KMS-11 (cell line): ENCODE data around the gene ASPRV1.

Experiments
- H2AFZ ChIP-seq: fragments of 200-600 bp; sonication (generic); 2 replicates; pipeline ENCODE4 v1.6.1; 2016; ENCODE audit warnings: antibody characterized with exemption, mixed run types, low read depth
- H3K27ac ChIP-seq: fragments of 200-600 bp; sonication (generic); 2 replicates; pipeline ENCODE4 v1.6.1; 2016; ENCODE audit warnings: mild to moderate bottlenecking, mixed run types
- H3K27me3 ChIP-seq: fragments of 200-600 bp; sonication (generic); 2 replicates; pipeline ENCODE4 v1.6.1; 2017; ENCODE audit warnings: mild to moderate bottlenecking, low read depth, mixed run types, moderate library complexity; ENCODE audit not compliant: insufficient read depth
- H3K36me3 ChIP-seq: fragments of 200-600 bp; sonication (generic); 2 replicates; pipeline ENCODE4 v1.6.1; 2017; ENCODE audit warnings: mild to moderate bottlenecking, mixed run types; ENCODE audit not compliant: insufficient read depth
- H3K4me1 ChIP-seq: fragments of 200-600 bp; sonication (generic); 2 replicates; pipeline ENCODE4 v1.6.1; 2016; ENCODE audit warnings: mild to moderate bottlenecking, low read depth, mixed run types; ENCODE audit not compliant: poor library complexity, severe bottlenecking
- H3K4me2 ChIP-seq: fragments of 200-600 bp; sonication (generic); 2 replicates; pipeline ENCODE4 v1.7.0; 2016; ENCODE audit warnings: mild to moderate bottlenecking, mixed run types
- H3K4me3 ChIP-seq: fragments of 200-600 bp; sonication (generic); IDR thresholded peaks from 2 replicates; pipeline ENCODE4 v1.6.1; 2017; ENCODE audit warnings: low read depth, low read length, mixed read lengths; ENCODE audit not compliant: insufficient read depth
- H3K79me2 ChIP-seq: fragments of 200-600 bp; sonication (generic); 2 replicates; pipeline ENCODE4 v1.6.1; 2016; ENCODE audit warnings: low read depth, mixed run types; ENCODE audit not compliant: insufficient read depth
- H3K9ac ChIP-seq: fragments of 200-600 bp; sonication (generic); 2 replicates; pipeline ENCODE4 v1.6.1; 2016; ENCODE audit warnings: mild to moderate bottlenecking, mixed run types
- H4K20me1 ChIP-seq: fragments of 200-600 bp; sonication (generic); 2 replicates; pipeline ENCODE4 v1.6.1; 2016; ENCODE audit warnings: mild to moderate bottlenecking, mixed run types; ENCODE audit not compliant: insufficient read depth
- TF ChIP-seq, protein P1 (sequence below): fragments of 200-600 bp; sonication (generic); conservative IDR thresholded peaks from 2 replicates; pipeline ENCODE4 v1.6.1; 2017; ENCODE audit warnings: low read depth, mild to moderate bottlenecking, antibody characterized with exemption, low read length, moderate library complexity, mixed read lengths

Gene ASPRV1

DNA sequence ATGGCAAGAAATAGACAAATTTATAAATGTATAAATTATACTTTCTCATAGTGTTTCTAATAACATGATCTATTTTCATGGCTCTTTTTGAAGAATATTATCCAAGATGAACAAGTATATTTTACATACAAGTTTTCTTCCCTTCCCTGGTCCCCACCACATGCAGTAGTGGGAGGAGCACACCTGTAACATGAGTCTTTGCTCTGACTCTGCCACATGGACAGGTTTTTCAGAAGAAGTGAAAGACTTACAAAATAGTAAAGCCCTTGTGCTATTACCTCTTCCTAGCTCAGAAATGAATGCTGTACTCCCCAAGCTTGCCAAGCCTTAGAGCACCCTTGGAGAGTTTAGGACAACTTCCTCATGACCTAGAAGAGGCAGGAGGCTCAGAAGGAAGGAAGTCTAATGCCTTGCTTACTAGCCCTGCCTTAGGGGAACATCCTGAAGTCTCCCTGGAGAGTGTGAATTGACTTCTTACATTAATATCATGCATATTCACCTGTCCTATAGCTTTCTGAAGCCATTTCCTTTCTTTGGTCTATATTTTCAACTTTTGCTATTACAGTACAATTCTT, 28.1 kb downstream of the ASPRV1 start:
- Histone ChIP-seq H3K4me1 (peaks cover 22% of the 10 kb centered on the region), H3K27me3 (no peaks in the 10 kb centered on the region), H3K4me2 (no peak overlapping the region; the same call in 1 of the 2 replicates), H3K79me2 (no peaks in the 10 kb centered on the region), H3K9ac (no peak overlapping the region), H4K20me1 (no peaks in the 10 kb centered on the region), H3K27ac (no peak overlapping the region), H3K4me3 (no peak overlapping the region), H2AFZ (no peak overlapping the region), H3K36me3 (no peaks in the 10 kb centered on the region)
- TF ChIP-seq, protein P1, sequence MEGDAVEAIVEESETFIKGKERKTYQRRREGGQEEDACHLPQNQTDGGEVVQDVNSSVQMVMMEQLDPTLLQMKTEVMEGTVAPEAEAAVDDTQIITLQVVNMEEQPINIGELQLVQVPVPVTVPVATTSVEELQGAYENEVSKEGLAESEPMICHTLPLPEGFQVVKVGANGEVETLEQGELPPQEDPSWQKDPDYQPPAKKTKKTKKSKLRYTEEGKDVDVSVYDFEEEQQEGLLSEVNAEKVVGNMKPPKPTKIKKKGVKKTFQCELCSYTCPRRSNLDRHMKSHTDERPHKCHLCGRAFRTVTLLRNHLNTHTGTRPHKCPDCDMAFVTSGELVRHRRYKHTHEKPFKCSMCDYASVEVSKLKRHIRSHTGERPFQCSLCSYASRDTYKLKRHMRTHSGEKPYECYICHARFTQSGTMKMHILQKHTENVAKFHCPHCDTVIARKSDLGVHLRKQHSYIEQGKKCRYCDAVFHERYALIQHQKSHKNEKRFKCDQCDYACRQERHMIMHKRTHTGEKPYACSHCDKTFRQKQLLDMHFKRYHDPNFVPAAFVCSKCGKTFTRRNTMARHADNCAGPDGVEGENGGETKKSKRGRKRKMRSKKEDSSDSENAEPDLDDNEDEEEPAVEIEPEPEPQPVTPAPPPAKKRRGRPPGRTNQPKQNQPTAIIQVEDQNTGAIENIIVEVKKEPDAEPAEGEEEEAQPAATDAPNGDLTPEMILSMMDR = no peak

- no peak overlapping the region for H3K27ac ChIP-seq
- no peak overlapping the region for H3K9ac ChIP-seq
- H3K4me3 ChIP-seq = no peak overlapping the region
- no peaks in the 10 kb centered on the region for H3K79me2 ChIP-seq
- no peak overlapping the region; the same call in 1 of the 2 replicates for H3K4me2 ChIP-seq
- TF ChIP-seq, protein P1 = no peak
- H2AFZ ChIP-seq = no peak overlapping the region
- no peaks in the 10 kb centered on the region for H3K36me3 ChIP-seq
- H4K20me1 ChIP-seq = no peaks in the 10 kb centered on the region
- H3K27me3 ChIP-seq = no peaks in the 10 kb centered on the region
- H3K4me1 ChIP-seq = peaks cover 22% of the 10 kb centered on the region
Observed at GRCh38 chr2:69932596-69932922, 28.9 kb downstream of the ASPRV1 start.

GRCh38 chr2:69931832-69932595, 29.4 kb downstream of the ASPRV1 start:
- Histone ChIP-seq H2AFZ (no peak overlapping the region), H3K4me1 (peaks cover 26% of the 10 kb centered on the region), H3K27me3 (no peaks in the 10 kb centered on the region), H3K9ac (no peak overlapping the region), H3K4me3 (no peak overlapping the region), H3K4me2 (no peak overlapping the region), H4K20me1 (no peaks in the 10 kb centered on the region), H3K27ac (no peak overlapping the region), H3K79me2 (no peaks in the 10 kb centered on the region), H3K36me3 (no peaks in the 10 kb centered on the region)
- TF ChIP-seq, protein P1 = no peak

DNA sequence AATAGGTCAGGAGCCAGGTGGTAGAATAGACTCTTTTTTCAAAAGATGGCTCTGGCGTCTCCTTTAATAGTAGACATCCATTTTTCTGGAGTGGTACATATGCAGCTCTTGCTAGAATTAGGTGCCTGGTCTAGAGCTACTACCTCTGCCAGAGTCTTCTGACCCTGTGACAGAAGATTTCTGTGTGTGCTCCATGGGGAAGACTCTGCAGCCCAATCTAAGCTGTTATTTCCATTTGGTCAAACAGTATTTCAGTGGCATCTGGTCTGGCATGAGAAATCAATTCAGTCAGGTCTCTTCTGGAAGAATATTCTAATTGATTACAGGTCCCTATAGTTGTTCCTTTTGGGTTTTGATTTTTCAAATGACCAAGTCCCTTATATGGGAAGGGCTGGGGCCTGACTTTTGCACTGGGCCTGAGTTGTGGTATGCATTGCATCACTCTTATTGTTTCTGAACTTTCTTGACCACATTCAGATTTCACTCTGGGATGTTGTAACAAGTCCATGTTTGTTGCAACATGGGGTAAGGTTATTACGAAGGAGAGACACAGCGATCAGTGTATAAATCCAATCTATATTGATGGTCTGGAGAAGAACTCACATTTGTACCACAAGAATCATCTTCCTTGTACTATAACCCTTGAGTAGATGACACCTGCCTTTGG, 34.4 kb downstream of the ASPRV1 start:
- Histone ChIP-seq H3K9ac (no peak overlapping the region), H3K36me3 (no peaks in the 10 kb centered on the region), H2AFZ (no peak overlapping the region), H4K20me1 (no peaks in the 10 kb centered on the region), H3K79me2 (no peaks in the 10 kb centered on the region), H3K4me2 (no peak overlapping the region), H3K27ac (no peak overlapping the region), H3K4me3 (no peak overlapping the region), H3K27me3 (no peaks in the 10 kb centered on the region), H3K4me1 (peaks cover 11% of the 10 kb centered on the region)
- TF ChIP-seq, protein P1 = no peak
